Fibroblast of peridontal ligament (primary cell): Measurements from ENCODE around the gene CIDEB.
A peak's percentile ranks its signal among the peaks of the same experiment; 100 is the strongest.

Experiments
- DNase-seq: peaks from one replicate; pipeline ENCODE4 v3.0.0-alpha.2; 2010; ENCODE audit errors: extremely low read depth

Gene CIDEB

GRCh38 chr14:24332268-24332993 is 24.7 kb upstream of the CIDEB start:
- DNase-seq = peak; percentile 57

- DNase-seq = no peak
These were observed 24.0 kb upstream of the CIDEB start for GRCh38 chr14:24331731-24332267.

- DNase-seq = no peak
These were observed 23.3 kb upstream of the CIDEB start for GRCh38 chr14:24330973-24331674.

- DNase-seq = no peak
These were observed 22.0 kb upstream of the CIDEB start for GRCh38 chr14:24329736-24330135.

GRCh38 chr14:24329073-24329663 is 21.4 kb upstream of the CIDEB start:
- DNase-seq = no peak

GRCh38 chr14:24327914-24328313 is 20.1 kb upstream of the CIDEB start:
- peak; percentile 26 for DNase-seq

GRCh38 chr14:24327303-24327702 is 19.5 kb upstream of the CIDEB start:
- DNase-seq = no peak

- DNase-seq = no peak
These were observed 18.2 kb upstream of the CIDEB start for GRCh38 chr14:24325963-24326362.

GRCh38 chr14:24325041-24325530 is 17.3 kb upstream of the CIDEB start:
- DNase-seq = no peak

- DNase-seq = no peak
These were observed 16.2 kb upstream of the CIDEB start for GRCh38 chr14:24324024-24324423.

- DNase-seq = no peak
These were observed 15.6 kb upstream of the CIDEB start for GRCh38 chr14:24323341-24323740.

- DNase-seq = no peak
These were observed 14.9 kb upstream of the CIDEB start for GRCh38 chr14:24322672-24323071.

- no peak for DNase-seq
These were observed 13.6 kb upstream of the CIDEB start for GRCh38 chr14:24321212-24321975.

- DNase-seq = peak; percentile 46
These were observed 9.6 kb upstream of the CIDEB start for GRCh38 chr14:24317141-24317928.

GRCh38 chr14:24316597-24316950 is 8.8 kb upstream of the CIDEB start:
- DNase-seq = no peak

- DNase-seq = no peak
These were observed 8.2 kb upstream of the CIDEB start for GRCh38 chr14:24315807-24316596.

- DNase-seq = no peak
These were observed 7.5 kb upstream of the CIDEB start for GRCh38 chr14:24315243-24315806.

GRCh38 chr14:24314377-24315193 is 6.8 kb upstream of the CIDEB start:
- DNase-seq = no peak

GRCh38 chr14:24313913-24314312 is 6.1 kb upstream of the CIDEB start:
- no peak for DNase-seq
